GM12873 (cell line): ENCODE measurements around the gene GMCL2.

ENCODE experiments used
- CTCF ChIP-seq: IDR thresholded peaks from 2 replicates; pipeline ENCODE4 v1.5.1; 2012; ENCODE audit warnings: low read depth, mild to moderate bottlenecking, moderate library complexity, low read length, control low read depth; ENCODE audit not compliant: insufficient read depth; ENCODE audit errors: missing control alignments

The GMCL2 gene

GRCh38 chr5:178196281-178196812 lies 9.2 kb upstream of the GMCL2 start:
- no peak for TF ChIP-seq CTCF

- no peak for TF ChIP-seq CTCF
Measured at GRCh38 chr5:178194026-178194425, 6.9 kb upstream of the GMCL2 start.

GRCh38 chr5:178193251-178193809 lies 6.2 kb upstream of the GMCL2 start:
- TF ChIP-seq CTCF, result no peak

- TF ChIP-seq CTCF, result no peak
Measured at GRCh38 chr5:178192787-178193186, 5.6 kb upstream of the GMCL2 start.

GRCh38 chr5:178192244-178192643 lies 5.1 kb upstream of the GMCL2 start:
- TF ChIP-seq CTCF, result no peak

GRCh38 chr5:178191661-178192060 lies 4.5 kb upstream of the GMCL2 start:
- no peak for TF ChIP-seq CTCF

GRCh38 chr5:178189433-178189832 lies 2.3 kb upstream of the GMCL2 start:
- TF ChIP-seq CTCF, result no peak

GRCh38 chr5:178186427-178186826 lies 744 bp downstream of the GMCL2 start:
- TF ChIP-seq CTCF, result no peak
